Esophagus squamous epithelium (tissue), 5 donors: ENCODE data around the gene RALBP1. TPM values are rescaled to one million over a fixed set of nuclear protein-coding genes. Genes with fewer than 3 reads are reported as not detected.
A peak's percentile ranks its signal among the peaks of the same experiment; 100 is the strongest.
"Not testable (repeated sequence)": the region's sequence is repeated elsewhere in the genome, so short reads cannot be mapped to it uniquely, and the experiment has no call there.

ENCODE experiments used
- DNase-seq: peaks from one replicate; lab custom pipeline; 2025; lab: John Stamatoyannopoulos, UW
- H3K27ac ChIP-seq, 4 donors: fragments of 200-600 bp; sonication (generic); one replicate each; pipeline ENCODE4 v1.5.1; 2016 to 2019; ENCODE audit warnings: mild to moderate bottlenecking in 1 of 4
- H3K27me3 ChIP-seq, 4 donors: fragments of 200-600 bp; sonication (generic); 1 replicate in 3 of 4; 2 replicates in 1 of 4; pipeline versions ENCODE4 v1.5.1 to v1.6.0; 2017 to 2021; ENCODE audit warnings: antibody characterized with exemption in 1 of 4
- H3K36me3 ChIP-seq, 3 donors: fragments of 200-600 bp; sonication (generic); one replicate each; pipeline ENCODE4 v1.5.1; 2016 to 2019
- H3K4me1 ChIP-seq, 3 donors: fragments of 200-600 bp; sonication (generic); one replicate each; pipeline ENCODE4 v1.5.1; 2017 to 2019
- H3K4me3 ChIP-seq, 4 donors: fragments of 200-600 bp; sonication (generic); 1 replicate in 3 of 4; 2 replicates in 1 of 4; pipeline ENCODE4 v1.5.1; 2016 to 2019; ENCODE audit warnings: mild to moderate bottlenecking in 2 of 4, moderate library complexity in 1 of 4
- H3K9me3 ChIP-seq, 3 donors: fragments of 200-600 bp; sonication (generic); one replicate each; pipeline ENCODE4 v1.5.1; 2016 to 2019
- POLR2A ChIP-seq, 4 donors: fragments of 450-650 bp; IDR thresholded peaks; one replicate each; pipeline ENCODE4 v1.6.1; 2017; ENCODE audit warnings: antibody characterized with exemption in 4 of 4, mild to moderate bottlenecking in 4 of 4, moderate library complexity in 3 of 4
- WGBS, 2 donors: methylation state at CpG; one replicate each; pipeline ENCODE4 v1.1.5; 2018; 5-methylcytosine and 5-hydroxymethylcytosine counted together
- intact Hi-C: fragments of 100-400 bp; cut with DNase I; formaldehyde crosslinking; loops from one replicate; pipeline ENCODE4 v1.15.0; 2022
- total RNA-seq, 4 donors: library from RNA; depleted of rRNA; stranded (reverse); fragments of >200 nt; gene quantifications; one replicate each; pipeline ENCODE4 v1.1.0, GENCODE V29; 2016
- TF ChIP-seq, protein P1 (sequence below), 6 experiments: fragments of 450-650 bp in 4 of 6; fragments of 200-600 bp in 2 of 6; sonication (generic) in 2 of 6; IDR thresholded peaks; one replicate each; pipeline ENCODE4 v1.5.1; 2016 to 2019; ENCODE audit warnings: antibody characterized with exemption in 6 of 6, mild to moderate bottlenecking in 4 of 6, moderate library complexity in 4 of 6
- donor health status: DM: yes; HTN: yes; CAD: no.

RALBP1 gene
- total RNA-seq, 4 donors from 2014 or later: 74.0 to 105 (median 84.1) TPM

- WGBS, 2 donors: 90 to 91% methylated on average over 3 of the region's 3 CpGs
- no peak for DNase-seq
Observed at GRCh38 chr18:9468998-9469397, 6.3 kb upstream of the RALBP1 start.

DNA sequence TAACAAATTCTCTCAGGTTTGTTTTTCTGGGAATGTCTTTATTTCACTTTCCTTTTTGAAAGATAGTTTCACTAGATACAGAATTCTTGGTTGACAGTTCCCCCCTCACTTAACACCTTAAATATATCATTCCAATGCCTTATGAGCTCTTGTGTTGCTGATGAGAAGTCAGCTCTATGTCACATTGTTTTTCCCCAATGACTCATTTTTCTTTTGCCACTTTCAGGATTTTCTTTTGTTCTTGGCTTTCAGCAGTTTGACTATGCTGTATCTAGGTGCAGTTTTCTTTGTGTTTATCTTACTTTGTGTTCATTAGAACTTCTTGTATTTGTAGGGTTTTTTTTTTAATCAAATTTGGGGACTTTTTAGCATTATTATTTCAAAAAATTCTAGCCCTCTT is 5.6 kb upstream of the RALBP1 start:
- Histone ChIP-seq H3K36me3 (no peaks in the 10 kb centered on the region), H3K4me1 (peaks cover 6 to 16% (median 7%) of the 10 kb centered on the region in 3 donors), H3K27me3 (no peaks in the 10 kb centered on the region), H3K4me3 (no peak overlapping the region), H3K9me3 (peaks cover 0 to 19% (median 4%) of the 10 kb centered on the region in 3 donors), H3K27ac (peak overlapping the region in 1 of 4 donors; percentile 15)
- DNase-seq: no peak
- intact Hi-C loops: no loop called here
- TF ChIP-seq, protein P1, sequence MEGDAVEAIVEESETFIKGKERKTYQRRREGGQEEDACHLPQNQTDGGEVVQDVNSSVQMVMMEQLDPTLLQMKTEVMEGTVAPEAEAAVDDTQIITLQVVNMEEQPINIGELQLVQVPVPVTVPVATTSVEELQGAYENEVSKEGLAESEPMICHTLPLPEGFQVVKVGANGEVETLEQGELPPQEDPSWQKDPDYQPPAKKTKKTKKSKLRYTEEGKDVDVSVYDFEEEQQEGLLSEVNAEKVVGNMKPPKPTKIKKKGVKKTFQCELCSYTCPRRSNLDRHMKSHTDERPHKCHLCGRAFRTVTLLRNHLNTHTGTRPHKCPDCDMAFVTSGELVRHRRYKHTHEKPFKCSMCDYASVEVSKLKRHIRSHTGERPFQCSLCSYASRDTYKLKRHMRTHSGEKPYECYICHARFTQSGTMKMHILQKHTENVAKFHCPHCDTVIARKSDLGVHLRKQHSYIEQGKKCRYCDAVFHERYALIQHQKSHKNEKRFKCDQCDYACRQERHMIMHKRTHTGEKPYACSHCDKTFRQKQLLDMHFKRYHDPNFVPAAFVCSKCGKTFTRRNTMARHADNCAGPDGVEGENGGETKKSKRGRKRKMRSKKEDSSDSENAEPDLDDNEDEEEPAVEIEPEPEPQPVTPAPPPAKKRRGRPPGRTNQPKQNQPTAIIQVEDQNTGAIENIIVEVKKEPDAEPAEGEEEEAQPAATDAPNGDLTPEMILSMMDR (IDR thresholded peaks at IDR 0.05): no peak
- TF ChIP-seq POLR2A (IDR thresholded peaks at IDR 0.05): no peak

More at GRCh38 chr18:9468998-9469397, 6.3 kb upstream of the RALBP1 start:
- Histone ChIP-seq H3K27me3 (no peaks in the 10 kb centered on the region), H3K4me3 (no peak overlapping the region), H3K4me1 (peaks cover under 1 to 9% (median 1%) of the 10 kb centered on the region in 3 donors), H3K9me3 (peaks cover 0 to 19% (median 4%) of the 10 kb centered on the region in 3 donors), H3K36me3 (no peaks in the 10 kb centered on the region), H3K27ac (no peak overlapping the region)
- intact Hi-C loops: no loop called here
- TF ChIP-seq, protein P1 (IDR thresholded peaks at IDR 0.05): no peak
- no peak for TF ChIP-seq POLR2A (IDR thresholded peaks at IDR 0.05)

GRCh38 chr18:9474108-9474982 is 968 bp upstream of the RALBP1 start:
- Histone ChIP-seq H3K27ac (peak overlapping the region; percentile 95 to 99 (median 98)), H3K4me3 (peak overlapping the region; percentile 86 to 99 (median 96)), H3K9me3 (no peaks in the 10 kb centered on the region), H3K4me1 (peaks cover 13 to 33% (median 13%) of the 10 kb centered on the region in 3 donors), H3K27me3 (no peaks in the 10 kb centered on the region), H3K36me3 (peaks cover 0 to 14% (median 0%) of the 10 kb centered on the region in 3 donors)
- intact Hi-C loops: no loop called here
- TF ChIP-seq, protein P1 (IDR thresholded peaks at IDR 0.05): no peak
- TF ChIP-seq POLR2A (IDR thresholded peaks at IDR 0.05): no peak
- no peak for DNase-seq
- 34 to 50% methylated on average over 22 to 35 of the region's 37 CpGs for WGBS, 2 donors

DNA sequence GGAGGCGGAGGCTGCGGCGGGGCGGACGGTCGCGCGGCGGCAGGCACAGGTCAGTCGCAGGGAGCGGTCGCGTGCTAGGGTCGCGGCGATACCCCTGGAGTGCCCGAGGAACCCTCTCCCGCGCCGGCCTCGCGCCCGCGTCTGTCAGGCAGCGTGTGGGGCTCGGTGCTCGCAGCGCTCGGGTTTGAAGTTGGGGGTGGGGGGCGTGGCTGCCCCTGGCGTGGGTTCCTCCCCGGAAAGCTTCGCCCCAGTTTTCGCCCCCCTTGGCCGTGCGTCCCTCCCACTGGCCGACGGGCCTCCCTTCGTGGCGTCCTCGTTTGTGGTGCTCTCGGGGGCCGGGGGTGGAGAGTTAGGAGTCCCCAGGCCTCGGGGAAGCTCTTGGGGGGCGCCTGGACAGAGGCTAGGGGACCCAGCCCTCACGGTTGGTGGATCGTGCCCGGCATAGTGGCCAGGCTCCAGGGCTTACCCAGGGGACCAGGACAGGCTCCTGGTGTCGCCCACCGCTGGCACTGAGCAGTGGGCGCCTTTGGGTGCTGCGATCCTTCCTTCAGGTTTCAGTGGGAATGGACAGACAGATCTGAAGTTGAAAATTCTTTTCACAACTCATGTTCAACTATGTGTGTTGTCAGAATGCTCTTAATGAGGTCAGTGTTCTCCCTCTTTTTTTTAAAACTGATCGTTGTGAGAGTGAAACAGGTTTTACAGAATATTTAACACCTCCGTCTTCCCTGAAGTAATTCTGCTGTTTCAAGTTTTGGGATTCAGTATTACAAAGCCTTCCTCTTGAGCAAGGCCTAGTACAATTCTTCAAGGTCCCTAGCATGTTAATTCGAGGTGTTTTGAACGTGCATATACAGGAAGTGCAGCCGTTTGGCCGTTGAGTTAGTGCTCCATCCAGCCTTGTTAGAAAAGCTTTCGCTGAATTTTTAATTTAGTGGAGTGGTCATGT is 604 bp downstream of the RALBP1 start:
- H3K9me3 ChIP-seq: no peaks in the 10 kb centered on the region
- H3K36me3 ChIP-seq: peaks cover 0 to 25% (median 0%) of the 10 kb centered on the region in 3 donors
- intact Hi-C loops: no loop called here
- peak overlapping the region; percentile 95 to 99 (median 98) for H3K27ac ChIP-seq
- TF ChIP-seq, protein P1 (IDR thresholded peaks at IDR 0.05): no peak
- TF ChIP-seq POLR2A (IDR thresholded peaks at IDR 0.05): no peak
- peaks cover 13 to 35% (median 13%) of the 10 kb centered on the region in 3 donors for H3K4me1 ChIP-seq
- peak overlapping the region; percentile 86 to 99 (median 96) for H3K4me3 ChIP-seq
- WGBS, 2 donors: 0 to 1% methylated on average over 9 of the region's 59 CpGs
- H3K27me3 ChIP-seq: no peaks in the 10 kb centered on the region
- DNase-seq: no peak

DNA sequence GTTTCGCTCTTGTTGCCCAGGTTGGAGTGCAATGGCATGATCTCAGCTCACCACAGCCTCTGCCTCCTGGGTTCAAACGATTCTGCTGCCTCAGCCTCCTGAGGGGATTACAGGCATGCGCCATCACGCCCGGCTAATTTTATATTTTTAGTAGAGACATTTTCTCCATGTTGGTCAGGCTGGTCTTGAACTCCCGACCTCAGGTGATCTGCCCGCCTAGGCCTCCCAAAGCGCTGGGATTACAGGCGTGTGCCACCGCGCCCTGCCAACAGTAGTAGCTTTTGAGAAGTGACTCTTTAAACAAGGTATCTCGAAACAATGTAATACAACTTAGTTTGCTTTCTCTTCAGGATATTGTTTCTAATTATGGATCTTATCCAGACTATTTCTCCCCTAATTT is 1.6 kb downstream of the RALBP1 start:
- Histone ChIP-seq H3K36me3 (peaks cover 0 to 35% (median 0%) of the 10 kb centered on the region in 3 donors), H3K4me1 (peaks cover 13 to 42% (median 13%) of the 10 kb centered on the region in 3 donors), H3K4me3 (peak overlapping the region in 3 of 4 donors; percentile 24 to 99 (median 99)), H3K27ac (peak overlapping the region in 3 of 4 donors; percentile 95 to 99 (median 98))
- H3K27me3 ChIP-seq, intact Hi-C loops, DNase-seq, H3K9me3 ChIP-seq: not testable (repeated sequence)
- WGBS, 2 donors: 68 to 75% methylated on average over 12 of the region's 12 CpGs
